Chondrocyte (in vitro differentiated cells): Measurements from ENCODE around the gene PRLR. TPM values are rescaled to one million over a fixed set of nuclear protein-coding genes. Genes with fewer than 3 reads are reported as not detected.

ENCODE experiments used
- DNase-seq: peaks from one replicate; pipeline ENCODE4 v3.0.0; 2021; ENCODE audit warnings: mixed read lengths, low spot score
- H3K27ac Mint-ChIP-seq: one replicate; pipeline ENCODE4 v1.8.0; 2021; ENCODE audit warnings: mild to moderate bottlenecking, moderate library complexity, mixed read lengths; ENCODE audit not compliant: unreplicated experiment
- H3K27me3 Mint-ChIP-seq: 2 replicates; pipeline ENCODE4 v1.8.0; 2021; ENCODE audit warnings: low read depth, mixed read lengths
- H3K36me3 Mint-ChIP-seq: 2 replicates; pipeline ENCODE4 v1.8.0; 2021; ENCODE audit warnings: low read depth, mixed read lengths
- H3K4me1 Mint-ChIP-seq: 2 replicates; pipeline ENCODE4 v1.8.0; 2021; ENCODE audit warnings: low read depth, mild to moderate bottlenecking, mixed read lengths
- H3K4me3 Mint-ChIP-seq: one replicate; pipeline ENCODE4 v1.8.0; 2021; ENCODE audit warnings: mild to moderate bottlenecking, moderate library complexity, mixed read lengths; ENCODE audit not compliant: unreplicated experiment
- H3K9me3 Mint-ChIP-seq: 2 replicates; pipeline ENCODE4 v1.8.0; 2021; ENCODE audit warnings: low read depth, mixed read lengths
- total RNA-seq: library from RNA; stranded (reverse); gene quantifications from 3 replicates; pipeline ENCODE4 v1.2.1, GENCODE V29; 2021
- TF ChIP-seq, protein P1 (sequence below): fragments of 200-600 bp; sonication (generic); IDR thresholded peaks from 2 replicates; pipeline ENCODE4 v1.5.0; 2021; ENCODE audit warnings: antibody characterized with exemption, mild to moderate bottlenecking, moderate library complexity

Gene PRLR
- total RNA-seq, 1 donor from 2014 or later, result 0.05 TPM

DNA sequence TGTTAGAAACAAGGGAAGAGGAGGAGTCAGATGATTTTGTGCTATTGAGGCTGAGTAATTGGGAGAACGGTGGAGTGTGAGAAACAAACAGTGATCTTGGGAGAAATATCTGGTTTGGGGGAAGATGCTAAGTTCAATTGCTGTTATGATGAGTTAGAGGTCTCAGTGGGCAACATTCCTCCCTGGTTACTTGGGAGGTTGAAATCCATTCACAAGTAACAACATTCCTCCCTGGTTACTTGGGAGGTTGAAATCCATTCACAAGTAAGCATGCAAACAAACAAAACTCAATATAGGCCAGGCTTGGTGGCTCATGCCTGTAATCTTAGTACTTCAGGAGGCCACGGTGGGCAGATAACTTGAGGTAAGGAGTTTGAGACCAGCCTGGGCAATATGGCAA, 221.3 kb downstream of the PRLR start:
- H3K27ac Mint-ChIP-seq, result no peak overlapping the region
- TF ChIP-seq, protein P1, sequence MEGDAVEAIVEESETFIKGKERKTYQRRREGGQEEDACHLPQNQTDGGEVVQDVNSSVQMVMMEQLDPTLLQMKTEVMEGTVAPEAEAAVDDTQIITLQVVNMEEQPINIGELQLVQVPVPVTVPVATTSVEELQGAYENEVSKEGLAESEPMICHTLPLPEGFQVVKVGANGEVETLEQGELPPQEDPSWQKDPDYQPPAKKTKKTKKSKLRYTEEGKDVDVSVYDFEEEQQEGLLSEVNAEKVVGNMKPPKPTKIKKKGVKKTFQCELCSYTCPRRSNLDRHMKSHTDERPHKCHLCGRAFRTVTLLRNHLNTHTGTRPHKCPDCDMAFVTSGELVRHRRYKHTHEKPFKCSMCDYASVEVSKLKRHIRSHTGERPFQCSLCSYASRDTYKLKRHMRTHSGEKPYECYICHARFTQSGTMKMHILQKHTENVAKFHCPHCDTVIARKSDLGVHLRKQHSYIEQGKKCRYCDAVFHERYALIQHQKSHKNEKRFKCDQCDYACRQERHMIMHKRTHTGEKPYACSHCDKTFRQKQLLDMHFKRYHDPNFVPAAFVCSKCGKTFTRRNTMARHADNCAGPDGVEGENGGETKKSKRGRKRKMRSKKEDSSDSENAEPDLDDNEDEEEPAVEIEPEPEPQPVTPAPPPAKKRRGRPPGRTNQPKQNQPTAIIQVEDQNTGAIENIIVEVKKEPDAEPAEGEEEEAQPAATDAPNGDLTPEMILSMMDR, result no peak
- DNase-seq, result no peak
- H3K27me3 Mint-ChIP-seq, result peaks cover 29% of the 10 kb centered on the region
- peaks cover 2% of the 10 kb centered on the region for H3K36me3 Mint-ChIP-seq
- H3K4me1 Mint-ChIP-seq, result no peaks in the 10 kb centered on the region
- no peak overlapping the region for H3K4me3 Mint-ChIP-seq
- H3K9me3 Mint-ChIP-seq, result peaks cover 3% of the 10 kb centered on the region

DNA sequence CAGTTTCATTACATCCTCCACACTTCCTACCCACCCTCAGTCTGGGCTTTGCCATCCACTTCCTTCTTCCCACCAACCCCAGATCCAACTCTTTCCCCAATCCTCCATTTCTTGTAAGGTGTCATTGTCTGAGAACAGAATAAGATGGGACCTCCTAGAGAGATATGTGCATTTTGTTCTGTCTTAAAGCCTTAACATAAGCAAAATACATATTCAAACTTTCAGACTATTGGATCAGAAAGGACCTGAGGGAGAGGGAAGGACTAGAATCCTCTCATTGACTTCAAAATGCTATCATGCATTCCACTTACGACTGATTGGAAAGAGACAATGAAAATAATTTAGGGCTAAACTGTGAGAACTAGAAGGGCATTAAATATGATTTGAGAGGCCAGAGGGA, 225.5 kb downstream of the PRLR start:
- Mint-ChIP-seq H3K4me3 (no peak overlapping the region), H3K4me1 (no peaks in the 10 kb centered on the region), H3K9me3 (peaks cover 3% of the 10 kb centered on the region), H3K27me3 (peaks cover 57% of the 10 kb centered on the region), H3K27ac (no peak overlapping the region), H3K36me3 (peaks cover 2% of the 10 kb centered on the region)
- no peak for DNase-seq
- TF ChIP-seq, protein P1, result no peak

DNA sequence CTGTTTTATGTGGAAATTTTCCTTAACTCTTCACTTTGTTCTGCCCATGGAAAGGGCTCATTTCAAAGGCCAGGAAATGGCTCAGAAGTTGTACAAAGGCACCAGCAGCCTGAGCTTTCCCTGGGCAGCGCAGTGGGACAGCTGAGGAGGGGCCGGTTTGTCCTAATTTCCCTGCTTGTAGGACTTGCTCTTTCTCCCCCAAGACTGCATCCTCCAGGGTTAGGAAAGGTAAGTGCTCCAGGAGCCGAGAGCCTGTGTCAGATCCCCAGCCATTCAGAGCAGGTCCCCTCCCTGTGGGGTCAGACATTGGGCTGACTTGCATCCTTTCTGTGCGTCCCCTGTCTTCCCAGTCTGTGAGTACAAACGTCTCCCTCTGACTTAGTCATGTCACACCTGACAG, 226.1 kb downstream of the PRLR start:
- peaks cover 61% of the 10 kb centered on the region for H3K27me3 Mint-ChIP-seq
- no peaks in the 10 kb centered on the region for H3K4me1 Mint-ChIP-seq
- DNase-seq, result no peak
- no peak overlapping the region for H3K4me3 Mint-ChIP-seq
- H3K36me3 Mint-ChIP-seq, result peaks cover 2% of the 10 kb centered on the region
- no peak overlapping the region for H3K27ac Mint-ChIP-seq
- peaks cover 3% of the 10 kb centered on the region for H3K9me3 Mint-ChIP-seq
- TF ChIP-seq, protein P1, result no peak

DNA sequence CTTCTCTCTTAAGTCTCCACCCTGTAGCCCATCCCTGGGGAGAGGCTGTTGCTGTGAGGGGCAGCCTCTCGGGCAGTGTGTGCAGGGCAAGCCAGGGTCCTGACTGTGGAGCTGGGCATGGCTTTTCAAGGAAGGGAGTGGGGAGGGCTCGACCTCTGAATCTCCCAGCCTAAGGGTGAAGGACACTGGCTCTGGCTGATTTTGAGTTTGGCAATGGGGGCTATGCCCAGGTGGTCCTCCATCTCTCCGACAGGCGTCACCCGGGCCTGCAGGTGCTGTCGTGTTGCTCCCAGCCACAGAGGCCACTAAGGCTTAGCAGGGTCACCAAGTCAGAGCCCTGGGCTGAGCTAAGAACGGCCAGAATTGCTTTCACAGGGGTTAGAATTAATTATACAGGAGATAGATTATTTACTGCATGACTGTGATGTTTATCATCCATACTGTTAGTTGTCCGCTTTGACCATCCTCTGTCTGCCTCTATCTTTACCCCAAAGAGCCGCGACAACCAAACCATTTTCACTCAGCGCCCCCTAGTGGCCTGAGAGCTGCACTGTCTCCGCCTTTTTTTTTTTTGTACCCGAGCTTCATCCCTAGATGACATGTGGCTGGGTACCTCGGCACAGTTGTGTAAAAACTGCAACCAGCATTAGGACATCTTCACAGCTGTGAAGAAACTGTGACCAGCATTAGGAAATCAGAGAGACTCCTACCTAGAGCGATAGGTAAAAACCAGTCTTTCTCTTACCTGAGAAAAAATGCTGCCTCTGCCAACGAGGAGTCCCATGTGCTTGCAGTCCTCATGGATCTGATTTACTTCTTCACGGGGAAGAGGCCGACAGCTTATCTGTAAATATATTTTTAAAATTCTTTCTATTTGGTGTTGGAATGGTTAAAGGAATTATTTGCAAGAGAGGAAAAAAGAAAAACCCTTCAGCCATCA, 227.0 kb downstream of the PRLR start:
- TF ChIP-seq, protein P1, result peak; percentile 93
- DNase-seq, result no peak

DNA sequence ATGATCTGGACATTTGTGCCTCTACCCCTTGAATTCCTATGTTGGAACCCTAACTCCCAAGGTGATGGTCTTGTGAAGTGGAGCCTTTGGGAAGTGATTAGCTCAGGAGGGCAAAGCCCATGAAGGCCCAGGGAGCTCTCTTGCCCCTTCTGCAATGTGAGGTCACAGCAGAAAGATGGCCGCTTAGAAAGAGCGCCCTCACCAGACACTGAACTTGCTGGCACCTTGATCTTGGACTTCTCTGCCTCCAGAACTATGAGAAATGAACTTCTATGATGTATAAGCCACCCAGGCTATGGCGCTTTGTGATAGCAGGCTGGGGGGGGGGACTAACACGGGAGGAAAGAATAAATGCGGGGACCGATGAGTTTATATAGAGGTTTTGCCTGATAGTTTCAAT, 227.8 kb downstream of the PRLR start:
- TF ChIP-seq, protein P1, result no peak
- Mint-ChIP-seq H3K36me3 (no peaks in the 10 kb centered on the region), H3K4me1 (no peaks in the 10 kb centered on the region), H3K27ac (no peak overlapping the region), H3K9me3 (no peaks in the 10 kb centered on the region), H3K4me3 (no peak overlapping the region), H3K27me3 (peaks cover 55% of the 10 kb centered on the region)
- no peak for DNase-seq

More for the DNA sequence above, 227.0 kb downstream of the PRLR start:
- no peak overlapping the region for H3K4me3 Mint-ChIP-seq
- peaks cover 3% of the 10 kb centered on the region for H3K9me3 Mint-ChIP-seq
- H3K36me3 Mint-ChIP-seq, result peaks cover 2% of the 10 kb centered on the region
- no peak overlapping the region for H3K27ac Mint-ChIP-seq
- no peaks in the 10 kb centered on the region for H3K4me1 Mint-ChIP-seq
- peaks cover 61% of the 10 kb centered on the region for H3K27me3 Mint-ChIP-seq
